NCI-H2081 (cell line): ENCODE results near the gene PNMA1.
"Not testable (repeated sequence)": the region's sequence is repeated elsewhere in the genome, so short reads cannot be mapped to it uniquely, and the experiment has no call there.

ENCODE experiments used
- DNase-seq, 2 experiments: peaks; one replicate each; lab custom pipeline; 2025; lab: John Stamatoyannopoulos, UW

PNMA1 gene

GRCh38 chr14:73715707-73716106 lies 1.5 kb upstream of the PNMA1 start:
- no peak for DNase-seq

DNA sequence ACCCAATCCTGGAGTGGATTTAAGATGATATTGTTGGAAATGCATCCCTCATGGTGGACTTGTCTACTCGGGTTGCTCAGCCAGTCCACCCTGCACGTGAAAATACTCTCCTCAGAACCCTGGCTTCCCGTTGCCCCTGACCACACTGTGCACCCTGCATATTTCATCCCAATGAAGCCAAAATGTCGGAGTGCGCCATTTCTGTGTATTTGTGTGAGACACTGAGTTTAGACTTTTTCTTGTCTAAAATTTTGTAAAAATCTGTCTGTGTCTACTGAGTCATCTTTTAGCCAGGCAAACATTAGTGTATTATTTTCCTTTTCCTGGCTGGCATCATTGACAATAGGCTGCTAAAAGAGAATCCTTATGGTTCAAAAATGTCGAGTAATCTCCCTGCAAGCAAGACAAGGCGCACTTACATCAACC lies 485 bp upstream of the PNMA1 start:
- DNase-seq, result peak; percentile 47 to 64

GRCh38 chr14:73713206-73713802 lies 880 bp downstream of the PNMA1 start:
- DNase-seq, result no peak

GRCh38 chr14:73712540-73713180 lies 1.5 kb downstream of the PNMA1 start:
- peak; percentile 20 to 45 for DNase-seq

- DNase-seq, result no peak
Observed at GRCh38 chr14:73712071-73712506, 2.1 kb downstream of the PNMA1 start.

DNA sequence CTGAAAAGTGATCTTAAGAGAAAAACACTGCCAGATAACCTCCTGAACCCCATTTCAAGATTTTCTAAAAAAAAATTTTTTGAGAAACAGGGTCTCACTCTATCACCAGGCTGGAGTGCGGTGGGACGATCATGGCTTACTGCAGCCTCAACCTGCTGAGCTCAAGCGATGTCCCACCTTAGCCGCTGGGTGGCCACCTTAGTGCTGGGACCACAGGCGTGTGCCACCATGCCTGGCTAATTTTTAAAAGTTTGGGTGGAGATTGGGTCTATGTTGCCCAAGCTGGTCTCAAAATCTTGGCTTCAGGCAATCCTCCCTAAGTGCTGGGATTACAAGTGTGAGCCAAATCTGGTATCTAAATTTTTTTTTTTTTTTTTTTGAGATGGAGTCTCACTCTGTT lies 3.4 kb downstream of the PNMA1 start:
- no peak for DNase-seq

DNA sequence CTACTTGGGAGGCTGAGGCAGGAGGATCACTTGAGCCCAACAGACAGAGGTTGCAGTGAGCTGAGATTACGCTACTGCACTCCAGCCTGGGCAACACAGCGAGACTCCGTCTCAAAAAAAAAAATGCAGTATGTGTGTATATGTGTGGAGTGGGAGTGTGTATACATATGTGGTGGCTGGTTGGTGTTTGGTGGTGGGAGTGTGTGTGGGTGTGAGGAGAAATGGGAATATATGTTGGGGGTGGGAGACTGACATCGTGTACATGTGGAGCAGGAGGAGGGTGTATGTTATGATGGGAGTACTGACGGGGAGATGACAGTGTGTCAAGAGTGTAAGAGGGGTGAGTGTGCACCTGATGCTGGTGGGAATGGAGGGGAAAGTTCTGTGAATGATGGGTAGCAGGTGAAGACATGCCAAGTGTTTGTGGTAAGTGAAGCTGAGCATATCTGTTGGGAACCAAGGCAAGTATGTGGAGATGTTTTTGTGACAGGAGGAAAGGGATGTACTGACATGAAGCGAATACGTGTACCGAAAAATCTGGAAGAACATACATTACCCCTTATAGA lies 4.2 kb downstream of the PNMA1 start:
- no peak for DNase-seq

DNA sequence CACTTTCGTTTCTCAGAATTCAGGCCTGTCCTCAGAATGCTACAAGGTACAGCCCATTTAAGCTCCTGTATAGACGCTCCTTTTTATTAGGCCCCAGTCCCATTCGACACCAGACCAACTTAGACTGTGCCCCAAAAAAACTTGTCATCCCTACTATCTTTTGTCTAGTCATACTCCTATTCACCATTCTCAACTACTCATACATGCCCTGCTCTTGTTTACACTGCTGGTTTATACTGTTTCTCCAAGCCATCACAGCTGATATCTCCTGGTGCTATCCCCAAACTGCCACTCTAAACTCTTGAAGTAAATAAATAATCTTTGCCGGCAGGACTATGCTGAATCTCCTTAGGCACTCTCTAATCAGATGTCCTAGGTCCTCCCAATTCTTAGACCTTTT lies 6.1 kb downstream of the PNMA1 start:
- not testable (repeated sequence) for DNase-seq

- no peak for DNase-seq
Observed at GRCh38 chr14:73700325-73700724, 13.9 kb downstream of the PNMA1 start.

GRCh38 chr14:73696466-73697400 lies 17.5 kb downstream of the PNMA1 start:
- DNase-seq, result no peak

GRCh38 chr14:73695997-73696396 lies 18.2 kb downstream of the PNMA1 start:
- no peak for DNase-seq

GRCh38 chr14:73695082-73695481 lies 19.1 kb downstream of the PNMA1 start:
- DNase-seq, result no peak

- DNase-seq, result no peak
Observed at GRCh38 chr14:73694083-73694482, 20.1 kb downstream of the PNMA1 start.

DNA sequence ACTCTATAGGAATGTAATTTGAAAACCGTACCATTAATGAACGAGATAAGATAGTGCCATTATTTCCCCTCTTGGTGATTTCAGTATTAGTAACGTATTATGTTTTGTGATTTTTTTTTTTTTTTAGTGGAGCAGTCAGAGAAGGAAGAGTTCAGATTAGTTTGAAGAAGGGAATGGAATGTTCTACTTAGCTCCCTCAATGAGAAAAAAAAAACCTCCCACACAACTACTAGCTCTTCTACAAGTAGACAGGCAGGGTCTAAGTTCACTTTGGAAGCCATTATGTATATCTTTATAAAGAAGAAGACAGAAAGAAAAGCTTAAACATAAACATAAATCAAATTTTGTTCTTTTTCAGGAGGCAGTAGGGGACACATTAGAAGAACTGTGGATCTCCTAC lies 27.3 kb downstream of the PNMA1 start:
- DNase-seq, result no peak

GRCh38 chr14:73685328-73685727 lies 28.9 kb downstream of the PNMA1 start:
- no peak for DNase-seq

- no peak for DNase-seq
Observed at GRCh38 chr14:73684627-73685026, 29.6 kb downstream of the PNMA1 start.

DNA sequence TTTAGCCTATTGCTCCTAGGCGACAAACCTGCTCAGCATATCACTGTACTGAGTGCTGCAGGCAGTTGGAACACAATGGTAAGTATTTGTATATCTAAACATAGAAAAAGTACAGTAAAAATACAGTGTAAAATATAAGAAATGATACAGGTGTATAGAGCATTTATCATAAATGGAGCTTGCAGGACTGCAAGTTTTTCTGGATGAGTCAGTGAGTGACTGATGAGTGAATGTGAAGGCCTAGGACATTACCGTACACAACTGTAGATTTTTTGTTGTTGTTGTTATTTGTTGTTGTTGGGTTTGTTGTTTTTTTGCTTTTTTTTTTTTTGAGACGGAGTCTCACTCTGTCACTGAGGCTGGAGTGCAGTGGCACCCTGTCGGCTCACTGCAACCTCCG lies 33.4 kb downstream of the PNMA1 start:
- DNase-seq, result no peak

DNA sequence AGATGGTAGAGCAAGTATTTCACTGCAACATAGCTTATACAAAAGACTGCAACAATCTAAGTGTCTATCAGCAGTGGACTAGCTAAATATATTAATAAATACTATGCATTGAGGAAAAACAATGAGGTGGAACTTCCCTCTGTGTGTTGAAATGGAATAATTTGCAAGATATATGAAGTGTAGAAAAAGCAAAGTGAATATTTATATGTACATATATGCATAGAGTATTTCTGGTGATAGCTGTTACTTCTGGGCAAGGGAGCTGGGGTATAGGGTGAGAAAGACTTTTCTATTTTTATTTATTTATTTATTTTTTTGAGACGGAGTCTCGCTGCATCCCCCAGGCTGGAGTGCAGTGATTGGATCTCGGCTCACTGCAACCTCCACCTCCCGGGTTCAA lies 35.5 kb downstream of the PNMA1 start:
- no peak for DNase-seq

DNA sequence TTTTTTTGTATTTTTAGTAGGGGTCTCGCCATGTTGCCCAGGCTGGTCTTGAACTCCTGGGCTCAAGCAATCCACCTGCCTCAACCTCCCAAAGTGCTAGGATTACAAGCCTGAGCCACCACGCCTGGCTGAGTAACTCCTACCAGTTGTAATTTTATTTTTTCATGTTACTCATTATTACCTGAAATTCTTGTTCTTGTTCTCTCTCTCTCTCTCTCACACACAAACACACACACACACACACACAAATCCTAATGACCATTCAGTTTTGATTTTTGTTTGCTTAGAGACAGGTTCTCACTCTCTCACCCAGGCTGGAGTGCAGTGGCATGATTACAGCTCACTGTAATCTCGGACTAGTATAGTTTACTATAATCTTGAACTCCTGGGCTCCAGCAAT lies 39.2 kb downstream of the PNMA1 start:
- no peak for DNase-seq

DNA sequence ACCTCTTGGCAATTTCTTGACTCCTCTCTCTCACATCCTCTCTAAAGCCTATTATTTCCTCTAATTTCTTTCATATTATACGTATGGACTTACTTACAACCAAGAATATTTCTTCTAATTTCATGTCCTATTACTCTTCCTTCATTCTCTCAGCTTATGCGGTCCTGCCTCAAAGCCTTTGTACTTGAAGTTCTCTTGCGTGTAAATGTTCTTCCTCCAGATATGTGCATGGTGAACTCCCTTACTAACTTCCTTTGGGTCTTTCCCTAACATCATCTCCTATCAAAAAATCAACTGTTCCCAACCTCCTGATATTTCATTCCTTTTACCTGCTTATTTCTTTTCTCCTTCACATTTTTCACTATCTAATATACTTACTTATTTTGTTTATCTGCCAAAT lies 46.3 kb downstream of the PNMA1 start:
- DNase-seq, result no peak

- DNase-seq, result no peak
Observed at GRCh38 chr14:73666583-73666982, 47.6 kb downstream of the PNMA1 start.

- no peak for DNase-seq
Observed at GRCh38 chr14:73665130-73665529, 49.1 kb downstream of the PNMA1 start.
